TTC549 (cell line): ENCODE results near the gene COX7A2L.

Experiments
- FAIRE-seq: peaks from 2 replicates; lab custom pipeline; 2012; peaks lifted over from hg19 to GRCh38; lab: Jason Lieb, UNC

COX7A2L gene

GRCh38 chr2:42317486-42317885 lies 43.5 kb downstream of the COX7A2L start:
- no peak for FAIRE-seq

GRCh38 chr2:42316910-42317309 lies 44.1 kb downstream of the COX7A2L start:
- no peak for FAIRE-seq

- no peak for FAIRE-seq
Measured at GRCh38 chr2:42315844-42316470, 45.1 kb downstream of the COX7A2L start.

- FAIRE-seq: no peak
Measured at GRCh38 chr2:42314892-42315468, 46.0 kb downstream of the COX7A2L start.

- FAIRE-seq: no peak
Measured at GRCh38 chr2:42312106-42312505, 48.9 kb downstream of the COX7A2L start.

GRCh38 chr2:42310007-42310515 lies 51.0 kb downstream of the COX7A2L start:
- FAIRE-seq: no peak

GRCh38 chr2:42309366-42309765 lies 51.7 kb downstream of the COX7A2L start:
- no peak for FAIRE-seq

GRCh38 chr2:42307180-42307579 lies 53.8 kb downstream of the COX7A2L start:
- no peak for FAIRE-seq

GRCh38 chr2:42304059-42304713 lies 56.8 kb downstream of the COX7A2L start:
- FAIRE-seq: no peak

- no peak for FAIRE-seq
Measured at GRCh38 chr2:42303252-42303651, 57.8 kb downstream of the COX7A2L start.

GRCh38 chr2:42300527-42300926 lies 60.5 kb downstream of the COX7A2L start:
- no peak for FAIRE-seq
